NCI-H187 (cell line): ENCODE data around the gene BDNF.
A peak's percentile ranks its signal among the peaks of the same experiment; 100 is the strongest.
"Not testable (repeated sequence)": the region's sequence is repeated elsewhere in the genome, so short reads cannot be mapped to it uniquely, and the experiment has no call there.

Source experiments
- DNase-seq, 2 experiments: peaks; one replicate each; lab custom pipeline; 2025; lab: John Stamatoyannopoulos, UW

BDNF gene

GRCh38 chr11:27700351-27701301 is at the start of gene BDNF:
TSS of gene BDNF (minus strand) at chr11:27700455. CDS start at chr11:27658564, 41,891 bp downstream.
- DNase-seq, result no peak

- DNase-seq, result no peak
These were observed 40.2 kb upstream of the BDNF start for GRCh38 chr11:27740362-27741013.

- DNase-seq, result no peak
These were observed 35.0 kb upstream of the BDNF start for GRCh38 chr11:27735281-27735680.

GRCh38 chr11:27731803-27732202 is 31.5 kb upstream of the BDNF start:
- not testable (repeated sequence) for DNase-seq

GRCh38 chr11:27726981-27727380 is 26.7 kb upstream of the BDNF start:
- no peak for DNase-seq

GRCh38 chr11:27723687-27724086 is 23.4 kb upstream of the BDNF start:
- no peak for DNase-seq

GRCh38 chr11:27722953-27723344 is 22.7 kb upstream of the BDNF start:
- DNase-seq, result no peak

- DNase-seq, result no peak
These were observed 22.1 kb upstream of the BDNF start for GRCh38 chr11:27722117-27722952.

GRCh38 chr11:27721264-27722116 is 21.2 kb upstream of the BDNF start:
- no peak for DNase-seq

- no peak for DNase-seq
These were observed 20.1 kb upstream of the BDNF start for GRCh38 chr11:27720277-27720830.

GRCh38 chr11:27719546-27719925 is 19.3 kb upstream of the BDNF start:
- no peak for DNase-seq

- DNase-seq, result peak in 1 of 2 experiments; percentile 61
These were observed 18.7 kb upstream of the BDNF start for GRCh38 chr11:27718863-27719545.

- DNase-seq, result peak; percentile 61
These were observed 18.1 kb upstream of the BDNF start for GRCh38 chr11:27718346-27718862.

GRCh38 chr11:27717801-27718229 is 17.6 kb upstream of the BDNF start:
- DNase-seq, result no peak

- no peak for DNase-seq
These were observed 17.1 kb upstream of the BDNF start for GRCh38 chr11:27717377-27717776.

GRCh38 chr11:27716835-27717234 is 16.6 kb upstream of the BDNF start:
- DNase-seq, result no peak

GRCh38 chr11:27716216-27716615 is 16.0 kb upstream of the BDNF start:
- DNase-seq, result no peak

- no peak for DNase-seq
These were observed 11.5 kb upstream of the BDNF start for GRCh38 chr11:27711725-27712124.

GRCh38 chr11:27710536-27710935 is 10.3 kb upstream of the BDNF start:
- no peak for DNase-seq

GRCh38 chr11:27707676-27708075 is 7.4 kb upstream of the BDNF start:
- DNase-seq, result no peak
